Esophagus muscularis mucosa (tissue), 4 donors: ENCODE measurements around the gene GAS2L1. TPM values are rescaled to one million over a fixed set of nuclear protein-coding genes. Genes with fewer than 3 reads are reported as not detected.

ENCODE experiments used
- DNase-seq: peaks from one replicate; pipeline ENCODE4 v3.0.0-alpha.2; 2017; ENCODE audit errors: extremely low spot score
- H3K27ac ChIP-seq, 4 donors: fragments of 200-600 bp; sonication (generic); replicated peaks in 1 of 4; 1 replicate in 3 of 4; 2 replicates in 1 of 4; pipeline ENCODE4 v1.5.1; 2016 to 2019; ENCODE audit warnings: mild to moderate bottlenecking in 1 of 4
- H3K27me3 ChIP-seq, 4 donors: fragments of 200-600 bp; sonication (generic); one replicate each; pipeline versions ENCODE4 v1.5.1 to v1.6.0; 2016 to 2019
- H3K36me3 ChIP-seq, 4 donors: fragments of 200-600 bp; sonication (generic); one replicate each; pipeline ENCODE4 v1.5.1; 2016 to 2019
- H3K4me1 ChIP-seq, 4 donors: fragments of 200-600 bp; sonication (generic); one replicate each; pipeline ENCODE4 v1.5.1; 2016 to 2019
- H3K4me3 ChIP-seq, 4 donors: fragments of 200-600 bp; sonication (generic); 1 replicate in 2 of 4; 2 replicates in 2 of 4; pipeline ENCODE4 v1.5.1; 2016 to 2019; ENCODE audit warnings: mild to moderate bottlenecking in 4 of 4, moderate library complexity in 1 of 4
- H3K9me3 ChIP-seq, 4 donors: fragments of 200-600 bp; sonication (generic); 1 replicate in 3 of 4; 2 replicates in 1 of 4; pipeline ENCODE4 v1.5.1; 2016 to 2019
- EP300 ChIP-seq: sonication (generic); formaldehyde crosslinking; IDR thresholded peaks from one replicate; pipeline ENCODE4 v1.6.1; 2017; ENCODE audit warnings: antibody characterized with exemption
- POLR2A ChIP-seq: fragments of 450-650 bp; IDR thresholded peaks from one replicate; pipeline ENCODE4 v1.6.1; 2017; ENCODE audit warnings: antibody characterized with exemption, moderate library complexity, mild to moderate bottlenecking, low read depth
- POLR2AphosphoS5 ChIP-seq, 2 donors: sonication (generic); formaldehyde crosslinking; IDR thresholded peaks; one replicate each; pipeline ENCODE4 v1.6.1; 2017; ENCODE audit warnings: antibody characterized with exemption in 2 of 2
- WGBS: methylation state at CpG from one replicate; pipeline ENCODE4 v1.1.5; 2018; 5-methylcytosine and 5-hydroxymethylcytosine counted together
- intact Hi-C: fragments of 100-400 bp; cut with DNase I; formaldehyde crosslinking; loops from one replicate; pipeline ENCODE4 v1.15.1; 2023
- total RNA-seq, 4 donors: library from RNA; depleted of rRNA; stranded (reverse); fragments of >200 nt; gene quantifications; one replicate each; pipeline versions ENCODE4 v1.1.0 to v1.2.1, GENCODE V29; 2016
- TF ChIP-seq, protein P1 (sequence below), 3 experiments: fragments of 200-600 bp in 2 of 3; fragments of 450-650 bp in 1 of 3; sonication (generic) in 2 of 3; IDR thresholded peaks; one replicate each; pipeline ENCODE4 v1.5.1; 2017 to 2019; ENCODE audit warnings: antibody characterized with exemption in 3 of 3, mild to moderate bottlenecking in 2 of 3, moderate library complexity in 1 of 3

GAS2L1 gene
- total RNA-seq, 4 donors from 2014 or later: 25.8 to 63.9 (median 38.8) TPM

DNA sequence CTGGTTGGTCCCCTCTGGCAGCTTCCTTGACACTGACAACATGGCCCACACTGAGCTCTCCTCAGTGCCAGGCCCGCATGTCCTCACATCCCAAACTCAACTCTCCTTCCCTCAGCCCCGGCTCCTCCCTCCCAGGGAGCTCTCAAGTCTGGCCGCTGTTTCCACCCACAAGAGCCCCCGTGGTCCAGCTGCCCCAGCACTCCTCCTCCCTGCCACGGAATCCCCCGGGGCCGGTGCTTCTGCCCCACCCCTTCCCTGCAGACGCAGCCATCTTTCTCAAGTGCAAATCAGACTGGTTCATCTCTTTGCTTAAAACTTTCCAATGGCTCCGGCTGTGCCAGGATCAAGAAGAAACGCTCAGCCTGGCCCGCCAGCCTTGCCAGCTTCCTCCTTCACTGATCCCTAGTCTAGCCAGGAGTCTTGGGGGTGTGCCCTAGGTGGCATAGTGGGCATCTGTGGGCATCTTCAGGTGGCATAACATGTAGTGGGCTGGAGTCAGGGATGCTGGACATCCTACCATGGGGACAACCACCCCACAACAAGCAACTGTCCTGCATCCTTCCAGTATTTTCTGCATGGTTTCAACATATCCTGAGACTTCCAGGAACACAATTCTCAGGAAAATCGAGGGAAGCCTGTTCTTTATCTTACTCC lies 31.3 kb downstream of the GAS2L1 start:
- 85% methylated on average over 12 of the region's 12 CpGs for WGBS
- H3K36me3 ChIP-seq: peaks cover 63 to 100% (median 97%) of the 10 kb centered on the region in 4 donors
- intact Hi-C loops: no loop called here
- H3K9me3 ChIP-seq: no peaks in the 10 kb centered on the region
- H3K27me3 ChIP-seq: no peaks in the 10 kb centered on the region
- TF ChIP-seq, protein P1, sequence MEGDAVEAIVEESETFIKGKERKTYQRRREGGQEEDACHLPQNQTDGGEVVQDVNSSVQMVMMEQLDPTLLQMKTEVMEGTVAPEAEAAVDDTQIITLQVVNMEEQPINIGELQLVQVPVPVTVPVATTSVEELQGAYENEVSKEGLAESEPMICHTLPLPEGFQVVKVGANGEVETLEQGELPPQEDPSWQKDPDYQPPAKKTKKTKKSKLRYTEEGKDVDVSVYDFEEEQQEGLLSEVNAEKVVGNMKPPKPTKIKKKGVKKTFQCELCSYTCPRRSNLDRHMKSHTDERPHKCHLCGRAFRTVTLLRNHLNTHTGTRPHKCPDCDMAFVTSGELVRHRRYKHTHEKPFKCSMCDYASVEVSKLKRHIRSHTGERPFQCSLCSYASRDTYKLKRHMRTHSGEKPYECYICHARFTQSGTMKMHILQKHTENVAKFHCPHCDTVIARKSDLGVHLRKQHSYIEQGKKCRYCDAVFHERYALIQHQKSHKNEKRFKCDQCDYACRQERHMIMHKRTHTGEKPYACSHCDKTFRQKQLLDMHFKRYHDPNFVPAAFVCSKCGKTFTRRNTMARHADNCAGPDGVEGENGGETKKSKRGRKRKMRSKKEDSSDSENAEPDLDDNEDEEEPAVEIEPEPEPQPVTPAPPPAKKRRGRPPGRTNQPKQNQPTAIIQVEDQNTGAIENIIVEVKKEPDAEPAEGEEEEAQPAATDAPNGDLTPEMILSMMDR (IDR thresholded peaks at IDR 0.05): no peak
- TF ChIP-seq POLR2A: no peak
- no peak for TF ChIP-seq POLR2AphosphoS5 (IDR thresholded peaks at IDR 0.05)
- no peak for TF ChIP-seq EP300
- no peak for DNase-seq
- peaks cover 0 to 5% (median 2%) of the 10 kb centered on the region in 4 donors for H3K4me1 ChIP-seq
- H3K4me3 ChIP-seq: no peak overlapping the region
- no peak overlapping the region for H3K27ac ChIP-seq

- H3K4me3 ChIP-seq: no peak overlapping the region
- intact Hi-C loops: no loop called here
- DNase-seq: no peak
- 88% methylated on average over 6 of the region's 6 CpGs for WGBS
- no peak for TF ChIP-seq POLR2A
- no peak for TF ChIP-seq EP300
- TF ChIP-seq, protein P1 (IDR thresholded peaks at IDR 0.05): no peak
- TF ChIP-seq POLR2AphosphoS5 (IDR thresholded peaks at IDR 0.05): no peak
- peaks cover 63 to 100% (median 95%) of the 10 kb centered on the region in 4 donors for H3K36me3 ChIP-seq
- H3K27ac ChIP-seq: no peak overlapping the region
- peaks cover 5 to 11% (median 8%) of the 10 kb centered on the region in 4 donors for H3K4me1 ChIP-seq
- H3K27me3 ChIP-seq: no peaks in the 10 kb centered on the region
- no peaks in the 10 kb centered on the region for H3K9me3 ChIP-seq
Measured at GRCh38 chr22:29338398-29338797, 31.9 kb downstream of the GAS2L1 start.

GRCh38 chr22:29339381-29340235 lies 33.2 kb downstream of the GAS2L1 start:
- Histone ChIP-seq H3K27me3 (no peaks in the 10 kb centered on the region), H3K27ac (no peak overlapping the region), H3K9me3 (no peaks in the 10 kb centered on the region), H3K4me3 (no peak overlapping the region), H3K36me3 (peaks cover 56 to 95% (median 85%) of the 10 kb centered on the region in 4 donors), H3K4me1 (peaks cover 17 to 23% (median 19%) of the 10 kb centered on the region in 4 donors)
- no peak for TF ChIP-seq POLR2A
- intact Hi-C loops: no loop called here
- WGBS: 94% methylated on average over 23 of the region's 23 CpGs
- no peak for DNase-seq

GRCh38 chr22:29340566-29340965 lies 34.1 kb downstream of the GAS2L1 start:
- H3K9me3 ChIP-seq: no peaks in the 10 kb centered on the region
- WGBS: 100% methylated on average over 2 of the region's 8 CpGs
- H3K27ac ChIP-seq: no peak overlapping the region
- H3K36me3 ChIP-seq: peaks cover 56 to 92% (median 80%) of the 10 kb centered on the region in 4 donors
- intact Hi-C loops: no loop called here
- TF ChIP-seq POLR2AphosphoS5 (IDR thresholded peaks at IDR 0.05): no peak
- no peak for TF ChIP-seq POLR2A
- no peak for TF ChIP-seq EP300
- TF ChIP-seq, protein P1 (IDR thresholded peaks at IDR 0.05): no peak
- no peaks in the 10 kb centered on the region for H3K27me3 ChIP-seq
- DNase-seq: no peak
- peaks cover 22 to 30% (median 26%) of the 10 kb centered on the region in 4 donors for H3K4me1 ChIP-seq
- H3K4me3 ChIP-seq: no peak overlapping the region

DNA sequence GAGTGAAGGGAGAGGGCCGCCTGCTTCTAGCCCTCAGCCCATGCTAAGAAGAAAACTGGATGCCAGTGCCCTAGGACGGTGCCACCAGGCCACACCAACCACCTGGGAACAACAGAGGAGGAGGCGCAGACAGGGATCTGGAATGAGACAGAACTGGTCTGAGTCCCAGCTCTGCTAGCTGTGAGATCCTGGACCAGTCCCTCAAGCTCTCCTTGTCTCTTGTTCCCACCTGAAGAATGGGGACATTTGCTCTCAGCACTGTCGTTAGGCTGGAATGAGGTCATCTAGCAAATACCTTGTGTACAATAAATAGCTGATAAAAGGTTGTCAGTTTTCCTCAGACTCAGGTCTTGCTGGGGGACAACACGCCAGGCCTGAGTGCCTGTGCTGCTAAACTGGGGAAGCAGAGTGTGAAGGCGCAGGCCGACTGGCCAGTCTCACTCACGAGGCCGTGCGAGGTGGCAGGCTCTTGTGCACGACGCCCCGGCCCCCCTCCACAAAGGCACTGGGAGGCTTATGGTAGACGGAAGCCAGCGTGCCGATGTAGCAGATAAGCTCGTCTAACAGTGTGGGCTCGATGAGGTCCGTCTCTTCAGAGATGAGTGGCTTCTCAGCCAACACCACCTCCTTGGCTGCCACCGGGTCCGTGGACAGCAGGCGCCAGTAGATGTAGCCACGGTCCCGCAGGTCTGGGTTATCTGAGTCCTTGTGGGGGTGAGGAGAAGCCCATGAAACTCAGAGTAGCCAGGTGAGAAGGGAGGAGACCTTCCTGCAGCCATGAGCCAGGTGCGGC lies 34.8 kb downstream of the GAS2L1 start:
- DNase-seq: no peak
- intact Hi-C loops: no loop called here

More for the DNA sequence above, 34.8 kb downstream of the GAS2L1 start:
- H3K4me1 ChIP-seq: peaks cover 22 to 36% (median 29%) of the 10 kb centered on the region in 4 donors
- peaks cover 51 to 92% (median 80%) of the 10 kb centered on the region in 4 donors for H3K36me3 ChIP-seq
- 92% methylated on average over 19 of the region's 25 CpGs for WGBS
- no peaks in the 10 kb centered on the region for H3K9me3 ChIP-seq
- H3K4me3 ChIP-seq: no peak overlapping the region
- H3K27me3 ChIP-seq: no peaks in the 10 kb centered on the region
- TF ChIP-seq POLR2AphosphoS5 (IDR thresholded peaks at IDR 0.05) (no peak), POLR2A (no peak), EP300 (no peak)
- TF ChIP-seq, protein P1 (IDR thresholded peaks at IDR 0.05): no peak
- no peak overlapping the region for H3K27ac ChIP-seq
